GM18502 (cell line): ENCODE measurements around the gene SERAC1.

ENCODE experiments used
- ATAC-seq: cut with Tn5 transposase; IDR thresholded peaks from one replicate; pipeline ENCODE4 v1.9.1; 2021; ENCODE audit warnings: mild to moderate bottlenecking; ENCODE audit not compliant: unreplicated experiment, poor library complexity

SERAC1 gene

DNA sequence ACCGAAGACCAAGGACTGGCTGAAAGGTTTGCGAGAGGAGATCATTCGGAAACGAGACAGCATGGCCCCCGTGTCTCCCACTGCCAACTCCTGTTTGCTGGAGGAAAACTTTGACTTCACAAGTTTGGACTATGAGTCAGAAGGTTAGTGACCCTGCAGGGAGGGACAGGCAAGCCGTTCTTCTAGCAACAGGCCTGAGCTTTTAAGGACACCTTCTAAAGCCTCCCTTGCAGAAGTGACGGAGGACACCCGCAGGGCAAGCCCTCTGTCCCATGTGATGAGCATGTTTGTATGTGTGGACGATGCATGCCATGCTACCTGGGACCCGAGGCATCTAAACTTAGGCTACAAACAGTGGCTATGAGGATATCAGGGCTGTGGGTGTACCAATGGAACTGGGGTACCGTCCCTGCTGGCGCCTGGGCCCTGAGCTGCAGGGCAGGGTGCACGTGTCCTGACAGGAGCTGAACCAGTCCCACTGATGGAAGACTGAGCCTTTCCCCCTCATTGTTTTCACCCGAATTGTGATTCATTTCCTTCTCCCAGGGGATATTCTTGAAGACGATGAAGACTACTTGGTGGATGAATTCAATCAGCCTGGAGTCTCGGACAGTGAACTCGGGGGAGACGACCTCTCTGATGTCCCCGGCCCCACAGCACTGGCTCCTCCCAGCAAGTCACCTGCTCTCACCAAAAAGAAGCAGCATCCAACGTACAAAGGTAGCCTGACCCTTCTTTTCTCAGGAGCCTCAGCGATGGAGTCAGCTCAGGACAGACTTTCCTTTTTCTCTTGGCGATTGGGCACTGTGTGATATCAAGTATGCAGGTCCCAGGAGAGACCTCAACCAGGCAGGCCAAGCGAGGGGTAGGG lies 84.4 kb downstream of the SERAC1 start:
- ATAC-seq = no peak

DNA sequence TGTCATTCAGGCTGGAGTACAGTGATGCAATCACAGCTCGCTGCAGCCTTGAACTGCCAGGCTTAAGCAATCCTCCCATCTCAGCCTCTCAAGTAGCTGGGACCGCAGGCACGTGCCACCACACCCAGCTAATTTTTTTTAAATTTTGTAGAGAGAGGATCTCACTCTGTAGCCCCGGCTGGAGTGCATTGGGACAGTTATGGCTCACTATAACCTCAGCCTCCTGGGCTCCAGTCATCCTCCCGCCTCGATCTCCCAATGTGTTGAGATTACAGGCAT lies 86.5 kb downstream of the SERAC1 start:
- no peak for ATAC-seq

DNA sequence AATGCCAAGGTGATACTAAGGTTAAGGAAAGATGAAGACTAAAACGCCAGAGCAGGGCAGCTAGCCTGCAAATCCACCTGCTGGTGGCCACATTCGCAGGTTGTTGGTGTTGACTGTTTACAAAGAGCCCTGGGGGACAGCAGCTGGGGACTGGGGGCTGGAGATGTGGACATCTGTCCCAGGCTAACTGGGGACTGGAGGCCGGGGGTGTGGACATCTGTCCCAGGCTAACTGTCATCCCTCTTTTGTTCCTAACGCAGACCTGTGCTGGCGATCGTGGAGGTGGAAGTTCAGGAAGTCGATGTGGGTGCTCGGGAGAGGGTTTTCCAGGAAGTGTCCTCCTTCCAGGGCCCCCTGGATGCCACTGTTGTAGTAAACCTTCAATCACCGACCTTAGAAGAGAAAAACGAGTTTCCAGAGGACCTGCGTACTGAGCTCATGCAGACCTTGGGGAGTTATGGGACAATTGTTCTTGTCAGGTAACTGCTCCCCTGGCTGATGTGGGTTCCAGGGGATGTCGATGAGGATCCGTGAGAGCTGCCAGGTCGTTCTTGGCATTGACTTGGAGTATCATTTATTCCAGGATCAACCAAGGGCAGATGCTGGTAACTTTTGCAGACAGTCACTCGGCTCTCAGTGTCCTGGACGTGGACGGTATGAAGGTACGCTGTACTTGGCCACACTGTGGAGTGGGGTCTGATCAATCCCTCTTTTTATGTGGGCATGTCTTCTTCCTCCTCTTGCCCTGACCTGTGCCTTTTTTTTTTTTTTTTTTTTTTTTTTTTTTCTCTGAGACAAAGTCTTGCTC lies 87.0 kb downstream of the SERAC1 start:
- no peak for ATAC-seq

DNA sequence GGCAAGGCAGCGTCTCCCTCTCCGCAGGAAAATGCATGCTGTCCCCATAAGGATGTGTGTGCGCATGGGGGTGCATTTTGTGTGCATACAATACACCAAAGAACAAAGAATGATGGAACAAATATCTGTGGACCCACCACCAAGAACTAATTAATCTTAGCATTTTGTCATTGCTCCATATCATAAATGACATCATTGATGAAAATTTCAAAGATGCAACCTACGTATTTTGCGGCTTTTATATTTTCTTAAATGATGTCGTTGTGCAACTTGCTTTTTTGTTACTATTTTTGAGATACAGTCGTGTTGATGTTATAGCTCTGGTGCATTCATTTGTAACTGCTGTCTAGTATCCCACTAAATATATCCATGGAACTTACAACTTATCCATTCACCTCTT lies 89.7 kb downstream of the SERAC1 start:
- no peak for ATAC-seq

DNA sequence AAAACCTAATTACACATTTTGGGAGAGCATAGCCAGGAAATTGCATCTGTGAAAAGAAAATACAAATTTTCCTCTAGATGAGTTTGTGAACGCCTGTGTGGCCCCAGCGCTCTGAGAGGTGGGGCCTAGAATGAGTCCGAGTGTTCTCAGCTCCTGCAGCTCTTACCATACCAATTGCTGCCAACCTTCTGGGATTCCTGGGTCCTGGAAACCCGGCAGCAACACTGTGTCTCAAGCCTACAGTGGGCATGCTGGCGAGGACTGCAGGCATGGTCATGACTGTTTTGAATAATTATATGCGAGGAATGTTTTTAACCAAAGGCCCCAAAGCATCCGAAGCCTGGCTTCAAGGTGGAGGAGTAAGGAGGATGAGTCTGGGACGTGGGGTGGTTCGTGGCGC lies 90.4 kb downstream of the SERAC1 start:
- ATAC-seq = no peak

DNA sequence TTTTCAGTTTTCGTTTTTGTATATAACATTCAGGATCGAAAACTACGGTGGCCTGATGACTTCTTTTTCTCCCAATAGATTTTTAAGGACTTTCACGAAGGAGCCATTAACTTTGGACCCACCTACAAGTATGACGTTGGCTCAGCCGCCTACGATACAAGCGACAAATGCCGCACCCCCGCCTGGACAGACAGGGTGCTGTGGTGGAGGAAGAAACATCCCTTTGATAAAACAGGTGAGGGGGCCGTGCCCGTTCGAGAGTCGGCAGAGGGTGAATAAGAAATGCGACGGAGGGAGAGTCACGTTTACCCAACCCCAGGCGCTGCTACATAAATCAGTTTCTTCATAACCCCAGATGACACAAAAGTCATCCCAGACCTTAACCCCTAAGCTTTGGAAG lies 91.5 kb downstream of the SERAC1 start:
- ATAC-seq = no peak

DNA sequence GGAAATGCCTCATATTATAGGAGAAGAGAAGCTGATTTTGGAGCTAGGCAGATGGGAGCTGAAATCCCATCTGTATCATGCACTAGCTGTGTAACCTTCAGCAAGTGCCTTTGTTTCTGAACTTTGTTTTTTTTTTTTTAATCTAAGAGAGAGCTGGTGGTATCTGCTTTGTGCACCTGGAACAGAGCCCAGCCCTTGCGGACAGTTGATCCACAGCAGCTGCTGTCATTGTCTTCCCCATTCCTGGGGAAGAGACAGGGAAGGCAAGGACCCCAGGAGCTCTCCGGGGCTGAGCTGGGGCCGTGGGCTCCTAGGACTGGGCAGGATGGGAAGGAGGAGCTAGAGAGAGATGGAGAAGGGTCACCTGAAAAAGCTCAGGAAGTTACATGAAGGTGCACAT lies 94.3 kb downstream of the SERAC1 start:
- ATAC-seq = no peak

DNA sequence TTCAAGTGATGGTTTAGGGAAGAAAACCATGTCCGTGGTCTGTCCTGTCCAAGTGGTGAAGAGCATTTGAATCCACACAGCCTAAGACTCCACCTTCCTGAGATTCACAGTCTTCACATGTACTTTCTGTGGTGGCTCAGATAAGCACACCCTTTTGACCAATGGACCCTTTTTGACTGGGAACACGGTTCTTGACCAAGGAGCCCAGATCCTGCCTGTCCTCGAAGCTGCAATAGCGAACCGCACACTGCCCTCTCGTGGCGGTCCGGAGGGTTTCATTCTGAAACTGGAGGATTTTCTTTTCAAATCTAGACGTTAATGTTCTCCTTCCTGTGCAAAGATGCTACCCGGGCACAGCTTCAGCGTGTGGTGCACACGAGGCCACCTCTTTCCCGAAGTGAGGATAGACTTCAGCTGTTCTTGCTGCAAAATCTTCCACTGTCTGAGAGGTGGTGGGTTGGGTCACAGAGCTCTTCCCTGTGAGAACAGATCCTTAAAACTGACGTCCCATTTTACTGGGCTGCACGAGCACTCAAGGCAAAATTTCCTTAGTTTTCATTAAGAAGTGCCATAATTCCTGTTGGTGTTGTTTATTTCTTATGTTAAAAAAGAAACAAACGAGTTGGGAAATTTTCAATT lies 95.9 kb downstream of the SERAC1 start:
- ATAC-seq = no peak

DNA sequence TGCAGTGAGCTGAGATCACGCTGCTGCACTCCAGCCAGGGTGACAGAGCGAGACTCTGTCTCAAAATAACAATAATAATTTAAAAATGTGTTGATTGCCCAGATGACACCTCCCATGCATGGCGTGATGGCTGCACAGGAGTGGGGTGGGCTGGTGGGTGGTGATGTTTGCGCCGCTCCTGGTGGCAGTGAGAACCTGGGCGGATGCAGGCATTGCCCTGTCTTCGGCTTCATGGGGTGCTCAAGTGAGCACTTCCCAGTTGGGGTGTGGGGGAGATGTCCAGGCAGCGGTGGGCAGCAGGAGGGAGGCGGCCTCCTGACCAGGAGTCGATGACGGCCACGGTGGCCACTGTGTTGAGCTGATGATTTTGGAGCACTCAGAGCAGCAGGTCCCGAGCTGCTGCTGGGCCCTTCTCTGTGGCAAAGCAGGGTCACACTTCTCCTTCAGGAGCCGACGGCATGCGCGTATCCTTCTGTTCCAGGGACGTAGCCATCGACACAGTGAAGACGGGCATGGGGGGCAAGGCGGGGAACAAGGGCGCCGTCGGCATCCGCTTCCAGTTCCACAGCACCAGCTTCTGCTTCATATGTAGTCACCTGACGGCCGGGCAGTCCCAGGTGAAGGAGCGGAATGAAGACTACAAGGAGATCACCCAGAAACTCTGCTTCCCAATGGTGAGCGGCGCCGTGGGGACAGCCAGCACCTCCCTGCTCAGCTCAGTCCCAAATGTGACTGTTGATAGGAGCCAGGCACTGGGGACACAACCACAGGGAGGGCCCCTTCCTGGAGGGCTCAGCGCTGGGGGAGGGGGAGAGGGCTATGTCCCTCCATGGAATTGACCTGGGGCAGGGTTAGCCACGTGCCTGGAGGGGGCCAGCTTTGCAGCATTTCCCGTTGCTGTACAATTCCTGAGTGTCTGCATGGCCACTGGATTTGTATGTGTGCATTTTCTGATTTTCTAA lies 96.7 kb downstream of the SERAC1 start:
- no peak for ATAC-seq

DNA sequence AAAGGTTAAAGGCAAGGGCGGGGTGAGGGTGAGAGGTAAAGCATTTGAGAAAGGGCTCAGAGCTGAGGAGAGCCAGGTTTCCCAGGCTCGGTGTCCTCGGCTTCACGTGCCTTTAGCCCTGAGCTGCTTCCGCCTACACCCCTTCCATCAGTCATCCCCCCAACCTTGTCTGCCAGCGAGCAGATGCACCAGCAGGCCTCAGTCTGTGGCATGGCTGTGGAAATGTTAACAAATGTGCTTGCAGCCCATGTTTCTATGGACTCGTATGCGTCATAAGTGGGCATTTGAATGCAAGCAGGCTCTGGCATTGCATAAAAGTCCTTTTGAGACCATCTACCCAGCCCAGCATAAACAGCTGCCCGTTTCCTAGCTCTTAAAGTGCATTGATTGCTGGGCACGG lies 97.5 kb downstream of the SERAC1 start:
- ATAC-seq = no peak

DNA sequence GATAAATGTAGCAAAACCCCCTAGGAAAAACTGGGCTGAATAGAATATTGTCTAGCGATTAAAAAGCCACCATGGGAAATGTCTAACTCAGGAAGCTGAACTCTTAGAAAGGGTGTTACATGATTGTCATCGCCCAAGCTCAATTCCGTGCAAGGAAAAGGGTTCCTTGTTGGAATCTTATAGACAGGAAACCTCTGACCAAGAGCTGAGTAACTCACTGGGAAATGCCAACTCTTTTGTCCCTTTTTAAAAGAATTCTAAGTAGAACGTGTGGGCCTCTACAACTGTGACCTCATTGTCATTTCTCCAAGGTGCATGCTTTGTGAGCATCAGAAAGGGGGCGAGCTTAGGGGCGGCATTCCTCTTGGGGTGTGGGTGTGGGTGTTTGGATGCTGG lies 98.3 kb downstream of the SERAC1 start:
- no peak for ATAC-seq

DNA sequence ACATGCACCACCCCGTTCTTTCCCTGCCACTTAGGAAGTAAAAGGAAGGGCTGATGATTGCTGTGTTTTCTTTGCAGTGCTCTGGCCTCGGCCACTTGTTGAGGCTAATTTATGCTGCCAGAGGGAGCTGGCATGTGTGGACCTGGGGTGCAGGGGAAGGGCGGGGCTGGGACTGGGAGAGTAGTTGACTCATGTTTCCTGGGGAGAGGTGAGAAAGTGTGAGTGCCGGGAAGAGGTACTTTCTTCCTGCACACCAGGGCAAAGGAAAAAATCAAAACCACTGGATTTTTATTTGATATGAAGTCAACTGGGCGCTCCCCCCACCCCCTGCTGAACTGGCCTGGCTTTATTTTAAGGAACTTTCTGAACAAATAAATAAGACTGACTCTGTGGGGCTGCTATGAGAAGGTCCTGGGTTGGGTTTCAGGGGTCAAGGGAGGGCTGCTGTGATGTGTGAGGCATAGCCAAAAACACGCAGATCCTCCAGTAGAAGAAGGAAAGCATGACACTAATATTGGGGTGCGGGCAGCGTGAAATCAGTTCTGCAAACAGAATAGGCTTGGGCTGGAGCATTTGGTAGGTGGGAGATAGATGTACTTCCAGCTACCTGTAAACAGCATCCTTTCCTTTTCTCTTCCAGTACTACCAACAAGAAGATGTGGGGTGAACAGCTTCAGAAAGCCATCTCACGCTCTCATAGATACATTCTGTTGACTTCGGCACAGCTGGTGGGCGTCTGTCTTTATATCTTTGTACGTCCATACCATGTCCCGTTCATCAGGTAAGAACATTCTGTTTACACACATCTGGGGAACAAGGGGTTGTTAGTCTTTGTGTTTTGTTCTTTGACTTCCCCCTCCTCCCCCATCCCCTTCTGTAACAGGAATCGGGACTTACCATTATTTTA lies 98.9 kb downstream of the SERAC1 start:
- no peak for ATAC-seq

DNA sequence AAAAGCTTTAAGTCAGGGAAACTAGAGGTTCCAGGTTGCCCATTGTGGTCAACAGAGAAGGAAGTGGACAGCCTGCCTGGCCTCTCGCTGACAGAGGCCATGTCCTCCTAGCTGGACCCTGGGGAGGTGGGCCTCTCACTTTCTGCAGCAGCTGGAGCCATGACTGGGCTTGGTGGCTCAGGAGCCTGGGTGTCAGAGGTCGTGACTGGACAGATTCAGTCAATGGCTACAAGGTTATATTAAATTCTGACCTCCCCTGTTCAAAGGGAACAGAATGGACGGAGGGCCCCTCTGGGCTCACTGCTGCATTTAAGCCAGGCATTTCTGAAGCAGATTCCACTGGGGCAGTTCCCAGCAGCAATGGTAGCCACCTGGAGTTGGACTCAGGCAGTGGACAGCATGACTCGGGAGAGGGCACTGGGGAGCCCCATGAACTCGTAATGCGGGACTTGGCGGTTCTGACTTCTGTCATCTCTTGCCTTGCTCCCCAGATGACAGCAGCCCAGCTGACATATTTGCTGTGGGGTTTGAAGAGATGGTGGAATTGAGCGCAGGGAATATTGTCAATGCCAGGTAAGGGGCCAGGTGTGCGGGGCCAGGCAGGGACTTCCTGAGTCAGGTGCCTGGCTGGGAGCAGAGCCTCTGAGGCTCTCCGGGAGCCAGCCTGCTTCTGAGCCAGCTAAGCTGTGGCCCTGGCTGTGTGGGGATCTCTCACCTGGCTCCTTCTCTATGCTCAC lies 99.7 kb downstream of the SERAC1 start:
- ATAC-seq = no peak

DNA sequence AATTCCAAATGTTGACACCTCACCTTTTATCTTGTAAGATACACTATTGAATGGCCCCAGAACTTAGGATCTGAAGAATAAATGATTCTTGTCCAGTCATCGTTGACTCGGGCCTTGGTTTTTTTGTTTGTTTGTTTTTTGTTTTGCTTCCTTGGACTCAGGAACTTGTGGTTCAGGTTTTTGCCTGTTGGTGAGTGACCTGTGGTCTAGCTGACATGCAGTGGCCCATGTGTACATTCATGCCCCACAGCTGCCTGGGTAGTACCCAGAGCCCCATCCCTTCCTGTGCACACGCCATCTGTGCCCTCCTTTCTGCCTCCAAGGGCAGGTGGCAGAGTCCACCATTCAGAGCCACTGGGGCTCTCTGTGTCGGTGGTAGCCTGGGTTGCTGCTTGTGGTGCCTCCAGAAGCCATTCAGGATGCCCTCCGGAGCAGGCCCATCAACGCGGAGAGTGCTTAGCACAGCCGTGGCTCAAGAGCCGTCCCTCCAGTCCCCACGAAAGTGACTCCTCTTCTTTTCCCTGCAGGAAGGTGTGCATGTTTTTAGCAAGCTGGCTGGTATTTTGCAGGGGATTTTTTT lies 100.5 kb downstream of the SERAC1 start:
- ATAC-seq = no peak

DNA sequence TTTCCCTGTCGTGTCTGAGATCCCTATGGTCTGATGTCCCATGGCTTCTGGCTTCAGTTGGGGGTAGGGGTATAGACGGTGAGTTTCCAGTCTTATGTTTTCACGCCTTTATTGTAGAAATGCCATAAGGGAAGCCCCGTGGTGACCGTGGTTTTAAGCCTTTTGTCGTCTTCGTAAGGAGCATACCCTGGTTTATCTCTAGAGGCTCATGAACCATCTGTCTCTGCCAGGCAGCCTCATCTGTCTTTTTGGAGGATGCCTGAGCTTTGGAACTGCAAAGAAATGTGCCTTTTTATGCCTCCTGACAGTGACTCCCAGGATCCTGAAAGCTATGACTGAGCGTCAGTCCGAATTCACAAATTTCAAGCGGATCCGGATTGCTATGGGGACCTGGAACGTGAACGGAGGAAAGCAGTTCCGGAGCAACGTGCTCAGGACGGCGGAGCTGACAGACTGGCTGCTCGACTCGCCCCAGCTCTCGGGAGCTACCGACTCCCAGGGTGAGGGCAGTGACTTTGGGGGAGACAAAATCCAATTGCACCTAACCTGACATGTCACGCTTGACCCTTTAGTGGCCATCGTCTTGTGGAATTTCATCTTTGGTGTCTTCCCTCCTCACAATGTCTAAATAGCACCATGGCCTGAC lies 101.8 kb downstream of the SERAC1 start:
- no peak for ATAC-seq

DNA sequence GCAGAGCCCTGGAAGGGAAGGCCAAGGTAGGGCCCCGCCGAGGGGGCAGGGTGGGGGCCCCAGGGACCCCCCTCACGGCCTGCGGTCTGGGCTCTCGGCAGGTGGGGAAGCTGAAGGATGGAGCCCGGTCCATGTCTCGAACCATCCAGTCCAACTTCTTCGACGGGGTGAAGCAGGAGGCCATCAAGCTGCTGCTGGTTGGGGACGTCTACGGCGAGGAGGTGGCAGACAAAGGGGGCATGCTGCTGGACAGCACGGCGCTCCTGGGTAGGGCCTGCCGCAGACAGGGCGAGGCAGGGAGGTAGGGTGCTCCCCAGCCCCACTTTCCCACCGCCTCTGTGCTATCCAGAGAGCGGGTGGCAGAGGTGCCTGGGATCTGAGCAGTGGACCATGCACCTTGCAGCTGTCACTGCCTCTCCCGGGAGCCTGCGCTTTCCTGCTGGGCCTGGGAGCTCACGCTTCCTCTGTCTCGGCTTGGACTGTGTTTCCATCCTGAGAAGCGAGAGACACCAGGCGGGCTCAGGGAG lies 103.3 kb downstream of the SERAC1 start:
- no peak for ATAC-seq

DNA sequence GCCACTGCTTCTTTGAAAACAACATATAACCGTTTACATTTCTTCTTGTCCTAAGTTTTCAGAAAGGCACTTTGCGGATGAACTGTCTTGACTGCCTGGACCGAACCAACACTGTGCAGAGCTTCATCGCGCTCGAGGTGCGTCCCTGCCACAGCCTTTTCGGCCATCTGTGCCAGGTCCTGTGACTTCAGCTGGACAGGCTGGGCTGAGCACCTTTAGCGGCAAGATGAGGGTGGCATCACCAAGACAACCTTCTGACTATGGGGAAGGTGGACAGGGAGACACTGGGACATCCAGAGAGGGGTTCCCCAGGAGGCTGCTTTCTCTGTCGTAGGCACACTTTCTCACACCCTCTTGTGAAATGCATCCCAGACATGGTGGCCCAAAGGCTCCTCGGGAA lies 104.3 kb downstream of the SERAC1 start:
- ATAC-seq = no peak
